Activated CD4-positive, alpha-beta T cell treated with anti-CD3 and anti-CD28 coated beads, Interleukin-2, amount 50 U/mL, for 4 hours (primary cell): ENCODE measurements around the gene TENM3.

ENCODE experiments used
- DNase-seq, 2 experiments: peaks; one replicate each; pipeline ENCODE4 v3.0.0-alpha.2; 2020

TENM3 gene

DNA sequence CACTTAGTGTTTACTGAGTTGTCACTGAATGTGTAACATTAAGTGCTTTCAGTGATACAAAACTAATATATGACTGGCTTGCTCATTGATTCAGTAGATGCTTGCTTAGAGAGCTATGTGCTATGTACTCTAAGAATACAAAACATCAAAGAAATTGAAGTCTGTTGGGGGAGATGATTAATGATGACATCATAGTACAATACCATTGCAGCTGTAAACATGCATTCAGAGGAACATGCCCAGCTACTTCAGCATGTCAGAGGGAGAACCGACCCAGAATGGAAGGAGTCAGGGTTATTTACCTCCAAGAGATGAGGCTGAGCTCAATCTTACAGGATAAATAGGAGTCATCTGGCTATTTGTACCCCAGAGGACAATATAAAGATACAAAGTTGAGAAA, 290.8 kb downstream of the TENM3 start:
- DNase-seq, result no peak

DNA sequence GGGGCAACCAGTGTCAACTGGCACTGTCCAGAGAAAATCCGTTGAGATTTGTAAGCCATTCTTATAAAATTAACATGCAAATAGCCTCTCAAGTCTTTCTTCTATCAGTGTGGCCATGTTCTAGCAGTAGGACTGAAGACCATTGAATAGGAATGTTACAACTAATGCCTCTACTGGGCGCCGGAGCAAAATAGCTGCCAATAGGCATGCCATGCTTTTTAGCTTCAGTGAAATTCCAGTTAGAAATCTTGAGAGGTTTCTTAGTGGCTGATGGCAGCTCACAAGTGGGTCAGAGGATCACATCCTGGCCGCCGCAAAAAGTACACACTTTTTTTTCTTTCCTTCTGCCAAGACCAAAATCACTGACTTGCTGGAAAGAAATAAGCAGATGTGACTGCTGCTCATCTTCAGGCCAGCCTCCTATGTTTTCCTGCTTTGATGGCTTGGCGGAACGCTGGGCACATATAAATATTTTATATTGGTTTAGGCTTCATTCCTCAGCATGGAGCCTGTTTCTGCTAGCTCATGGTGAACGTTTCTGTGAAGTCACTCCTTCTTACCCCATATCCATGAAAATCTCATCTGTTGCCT, 293.1 kb downstream of the TENM3 start:
- DNase-seq, result no peak

DNA sequence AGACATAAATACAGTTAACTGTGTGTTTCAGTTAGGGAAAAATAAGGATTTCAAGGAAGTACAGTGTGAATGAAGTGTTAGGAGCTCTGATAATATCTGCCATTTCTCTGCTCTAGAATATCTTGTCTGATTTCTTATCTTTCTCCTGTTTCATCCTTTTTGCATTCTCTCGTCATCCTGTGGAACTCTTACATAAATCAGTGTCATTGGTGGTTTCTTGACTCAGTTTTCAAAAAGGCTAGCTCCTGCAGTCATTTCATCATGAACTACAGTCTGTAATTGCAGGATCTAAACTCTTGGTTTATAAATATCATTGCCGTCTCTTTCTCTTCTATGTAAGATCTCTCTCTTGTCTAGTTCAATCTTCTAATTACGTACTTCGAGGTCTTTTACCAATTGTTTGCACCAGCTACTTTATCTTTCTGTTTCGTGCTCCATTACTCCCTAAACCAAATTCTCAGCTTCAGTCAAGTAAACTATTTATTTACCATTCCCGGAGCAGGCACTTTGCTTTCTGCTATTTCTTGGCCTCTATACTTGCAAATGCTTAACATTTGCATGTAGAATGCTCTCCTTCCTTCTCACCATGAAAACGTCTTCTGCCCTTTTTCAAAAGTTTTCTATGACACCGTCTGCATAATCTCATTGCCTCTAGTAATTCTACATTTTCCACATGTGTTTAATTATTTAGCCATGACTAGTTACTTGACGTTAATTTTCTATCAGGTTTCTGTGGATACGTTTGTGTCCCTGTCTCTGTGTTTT, 294.0 kb downstream of the TENM3 start:
- DNase-seq, result no peak

DNA sequence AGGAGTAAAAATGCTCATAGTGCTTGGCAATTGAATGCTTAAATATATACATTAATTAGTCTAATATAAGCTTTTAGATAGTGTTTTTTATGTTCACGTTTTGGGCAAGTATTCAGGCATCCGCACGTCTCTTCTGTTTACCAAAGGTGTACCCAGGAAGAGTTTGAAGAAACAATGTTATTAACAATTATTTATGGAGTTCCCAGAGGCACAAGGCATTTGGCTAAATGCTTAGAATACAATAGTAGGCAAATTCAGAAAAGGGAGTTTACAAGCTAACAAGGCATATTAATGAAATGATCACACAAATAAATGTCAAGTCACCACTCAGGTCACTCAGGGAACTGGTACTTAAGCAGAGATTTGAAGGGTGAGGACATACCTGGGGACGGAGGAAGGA, 294.8 kb downstream of the TENM3 start:
- no peak for DNase-seq

DNA sequence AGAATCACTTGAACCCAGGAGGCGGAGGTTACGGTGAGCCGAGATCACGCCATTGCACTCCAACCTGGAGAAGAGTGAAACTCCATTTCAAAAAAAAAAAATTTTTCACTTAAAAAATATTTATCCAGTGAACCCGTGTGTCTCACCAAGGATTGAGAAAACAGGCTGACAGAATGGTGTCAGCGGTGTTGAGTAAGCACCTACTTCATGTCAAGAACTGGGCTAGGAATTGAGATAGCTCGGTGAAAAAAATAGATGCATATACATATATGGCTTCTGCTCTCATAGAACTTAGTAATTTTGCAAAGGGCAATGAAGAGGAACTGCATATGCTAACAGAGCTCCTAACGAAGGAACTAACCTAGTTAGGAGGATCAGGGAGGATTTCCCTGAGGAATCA, 297.3 kb downstream of the TENM3 start:
- no peak for DNase-seq

DNA sequence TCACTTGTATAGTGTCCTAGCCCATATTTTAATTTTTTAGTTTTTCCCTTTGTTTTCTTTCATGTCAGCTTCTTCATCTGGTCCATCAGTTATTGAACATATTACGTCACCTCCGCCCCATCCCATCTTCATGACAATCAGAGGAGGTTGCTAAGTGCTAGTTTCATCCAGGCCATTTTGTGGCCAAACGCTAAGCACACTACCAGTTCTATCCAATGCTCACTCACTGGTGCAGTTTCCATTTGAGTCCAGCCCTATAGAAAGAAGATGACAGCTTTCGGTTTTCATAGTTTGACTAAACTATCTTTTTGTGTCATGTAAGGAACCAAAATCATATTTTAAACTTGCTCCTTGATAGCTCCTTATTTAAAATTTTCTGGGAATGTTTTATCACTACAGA, 304.2 kb downstream of the TENM3 start:
- no peak for DNase-seq

DNA sequence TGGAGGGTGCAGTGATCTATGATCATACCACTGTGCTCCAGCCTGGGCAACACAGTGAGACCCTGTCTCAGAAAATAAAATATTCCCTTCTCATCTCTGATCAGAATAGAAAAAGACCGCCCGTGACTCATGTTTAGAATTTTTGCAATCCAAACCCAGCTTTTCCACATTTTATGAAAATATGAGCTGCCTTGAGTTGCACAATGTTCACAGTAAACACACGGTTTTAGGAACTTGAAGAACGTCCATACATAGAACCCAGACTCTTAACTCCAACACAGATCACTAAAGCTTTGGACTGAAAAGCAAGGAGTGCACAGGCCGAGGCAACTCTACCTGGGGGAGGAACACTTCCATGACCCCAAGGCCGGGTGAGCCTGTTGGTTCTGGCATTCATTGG, 305.0 kb downstream of the TENM3 start:
- no peak for DNase-seq

DNA sequence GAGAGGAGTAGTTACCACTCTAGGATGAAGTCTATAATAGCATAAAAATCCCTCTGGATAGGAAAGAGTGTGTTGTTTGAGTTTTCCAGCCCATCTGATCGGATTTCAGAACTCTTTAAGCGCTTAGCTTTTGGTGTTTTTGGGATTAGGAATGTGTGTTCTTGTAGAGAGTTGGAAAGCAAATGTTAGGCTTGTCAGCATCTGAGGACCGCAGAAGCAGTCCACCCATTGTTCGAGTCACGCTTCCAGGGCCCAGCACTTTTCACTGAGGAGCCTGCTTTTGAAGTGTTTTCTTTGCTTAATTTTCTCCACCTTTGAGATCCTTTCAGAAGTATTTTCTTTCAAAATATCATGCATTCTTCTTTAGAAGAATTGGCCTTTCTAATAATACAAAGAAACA, 306.2 kb downstream of the TENM3 start:
- no peak for DNase-seq

DNA sequence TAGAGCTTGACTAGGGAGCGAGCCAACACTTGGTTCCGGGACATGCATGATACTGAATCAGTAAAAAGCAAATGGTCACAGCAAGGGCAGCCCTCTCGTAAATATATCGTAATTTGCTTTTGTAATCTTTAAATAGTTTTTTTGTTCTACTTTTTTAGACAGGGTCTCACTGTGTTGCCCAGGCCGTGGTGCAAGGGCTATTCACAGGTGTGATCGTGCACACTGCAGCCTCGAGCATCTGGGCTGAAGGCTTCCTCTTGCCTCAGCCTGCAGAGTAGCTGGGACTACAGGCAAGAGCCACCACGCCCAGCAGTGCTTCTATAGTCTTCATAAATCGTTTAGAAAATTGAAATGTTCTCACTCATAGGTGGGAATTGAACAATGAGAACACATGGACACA, 309.7 kb downstream of the TENM3 start:
- no peak for DNase-seq

DNA sequence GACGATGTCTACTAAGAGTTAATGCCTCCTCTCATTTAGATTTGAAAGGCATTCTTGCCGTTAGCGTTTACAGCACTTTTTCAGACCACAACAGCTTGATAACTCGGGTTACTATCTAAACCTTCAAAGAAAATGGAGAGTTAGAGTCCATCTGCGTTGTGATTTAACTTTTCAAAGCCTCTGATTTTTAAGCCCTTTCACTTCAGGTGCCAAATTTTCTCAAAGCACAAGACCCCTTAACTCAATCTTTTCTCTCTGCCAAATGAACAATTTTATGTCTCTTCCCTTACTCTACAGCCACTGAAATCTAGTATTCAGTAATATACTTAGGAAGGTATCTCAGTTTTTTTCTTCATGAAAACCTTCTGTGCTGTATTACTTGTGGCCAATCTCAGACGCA, 310.5 kb downstream of the TENM3 start:
- DNase-seq, result no peak

DNA sequence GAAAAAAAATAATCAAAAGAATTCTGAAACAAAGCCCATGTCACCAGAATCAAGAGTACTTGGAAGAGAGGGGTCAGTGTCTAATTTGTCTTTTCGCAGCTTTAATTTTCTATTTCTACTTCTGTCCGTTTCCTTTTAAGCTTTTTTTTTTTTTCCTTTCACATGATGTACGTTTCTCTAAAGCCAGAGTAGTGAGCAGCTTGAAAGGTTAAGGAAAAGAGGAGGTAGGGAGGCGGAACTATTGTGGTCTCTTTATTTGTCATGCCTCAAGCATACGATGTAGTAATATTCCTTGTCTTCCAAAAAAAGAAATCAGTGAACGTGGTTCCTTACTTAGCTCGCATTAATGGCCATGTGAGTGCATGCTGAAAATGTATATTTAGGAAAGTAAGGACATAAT, 311.5 kb downstream of the TENM3 start:
- no peak for DNase-seq

DNA sequence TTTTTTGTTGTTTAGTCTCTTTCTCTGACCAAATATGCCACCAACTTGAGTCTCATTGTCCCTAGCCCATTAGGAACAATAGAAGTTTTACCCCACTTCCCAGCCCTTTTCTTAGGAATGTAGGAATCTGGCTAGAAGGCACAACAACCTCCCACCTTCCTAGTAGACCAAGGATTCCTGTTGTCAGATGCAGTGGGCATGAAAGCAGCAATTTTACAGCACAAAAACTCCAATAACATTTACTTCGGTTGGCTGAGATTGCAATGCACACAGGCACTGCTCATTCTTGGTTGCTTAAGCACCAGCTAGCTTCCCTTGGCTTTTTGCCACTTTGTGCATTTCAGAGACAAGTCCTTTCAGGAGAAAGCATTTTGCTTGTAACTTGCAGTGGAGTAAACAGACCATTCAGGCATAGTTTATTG, 312.8 kb downstream of the TENM3 start:
- no peak for DNase-seq

DNA sequence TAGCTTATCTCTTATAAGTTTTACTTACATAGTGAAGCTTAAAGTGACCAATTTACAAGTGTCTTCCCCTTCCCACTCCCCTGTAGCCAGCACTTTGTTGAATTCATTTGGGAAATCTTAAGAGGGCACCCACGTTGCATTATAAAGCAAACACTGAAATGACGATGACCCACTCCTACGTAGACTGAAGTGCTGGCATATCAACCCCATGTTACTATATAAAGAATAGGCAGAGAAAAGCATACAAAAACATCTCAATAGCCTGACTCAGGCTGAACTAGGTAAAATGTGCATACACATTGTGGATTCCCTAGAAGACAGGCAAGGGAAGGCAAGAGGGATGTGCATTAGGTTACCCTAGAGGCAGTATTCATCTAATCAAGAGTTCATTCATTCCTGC, 313.4 kb downstream of the TENM3 start:
- DNase-seq, result no peak

DNA sequence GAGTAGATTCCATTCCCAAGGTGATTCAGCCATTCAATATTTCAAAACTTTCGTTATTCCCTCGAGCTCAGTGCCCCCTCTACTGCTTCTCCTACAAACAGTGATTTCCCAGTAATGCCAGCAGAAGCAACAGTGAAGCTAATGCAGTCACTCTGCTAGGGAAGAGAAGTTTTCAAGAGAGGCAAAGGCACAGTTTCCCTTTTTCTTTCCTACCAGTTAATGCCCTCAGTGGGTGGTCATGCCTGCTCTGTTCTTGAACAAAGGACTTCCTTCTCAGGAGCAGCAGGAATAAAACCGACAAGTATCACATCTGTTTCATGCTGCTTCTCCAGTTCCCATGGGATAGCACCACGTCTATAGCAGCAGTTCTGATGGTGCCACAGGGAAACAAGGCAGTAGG, 317.2 kb downstream of the TENM3 start:
- no peak for DNase-seq

DNA sequence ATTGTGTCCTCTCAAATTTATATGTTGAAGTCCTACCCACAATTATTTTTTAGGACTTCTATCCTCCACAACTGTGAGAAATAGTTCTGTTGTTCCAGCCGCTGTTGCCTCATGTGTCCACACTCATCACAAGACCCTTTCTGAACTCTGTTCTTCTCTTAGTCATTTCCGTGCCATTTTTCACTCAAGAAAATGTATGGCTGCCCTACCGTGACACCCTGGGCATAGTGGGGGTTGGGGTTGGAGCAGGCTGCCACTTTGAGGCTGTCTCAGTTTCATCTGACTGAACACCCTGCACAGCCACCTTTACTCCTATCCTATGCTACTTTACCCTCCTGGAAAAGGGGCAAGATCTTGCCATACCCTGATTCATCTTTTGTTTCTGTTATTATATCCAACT, 319.1 kb downstream of the TENM3 start:
- DNase-seq, result no peak

DNA sequence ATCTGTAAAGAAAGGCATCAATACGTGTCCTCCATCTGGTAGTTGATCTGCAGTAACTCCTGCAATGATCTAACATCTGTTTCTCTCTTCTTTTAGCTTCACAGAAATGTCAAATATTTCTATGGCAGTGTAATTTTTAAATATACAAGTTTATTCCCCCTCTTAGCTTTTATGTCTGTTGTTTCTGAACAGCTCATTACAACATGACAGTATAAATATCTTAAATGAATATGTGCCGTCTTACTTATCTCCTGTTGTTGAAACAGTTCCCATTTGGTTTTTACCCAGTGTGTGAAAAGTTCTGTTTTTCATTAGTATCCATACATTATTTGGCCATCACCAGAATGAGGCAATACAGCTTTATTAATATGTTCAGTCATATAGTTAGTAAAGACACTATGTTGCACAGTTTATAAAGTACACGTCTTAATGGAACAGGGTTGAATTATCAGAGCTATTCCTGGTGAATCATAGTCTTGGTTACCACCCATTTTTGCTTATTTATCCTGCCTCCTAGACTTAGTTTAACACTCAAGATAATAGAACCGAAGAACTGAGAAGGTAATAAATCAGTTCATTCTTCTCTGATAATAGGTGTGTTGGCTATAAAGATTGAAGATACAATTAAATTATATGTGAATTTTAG, 321.6 kb downstream of the TENM3 start:
- DNase-seq, result no peak

DNA sequence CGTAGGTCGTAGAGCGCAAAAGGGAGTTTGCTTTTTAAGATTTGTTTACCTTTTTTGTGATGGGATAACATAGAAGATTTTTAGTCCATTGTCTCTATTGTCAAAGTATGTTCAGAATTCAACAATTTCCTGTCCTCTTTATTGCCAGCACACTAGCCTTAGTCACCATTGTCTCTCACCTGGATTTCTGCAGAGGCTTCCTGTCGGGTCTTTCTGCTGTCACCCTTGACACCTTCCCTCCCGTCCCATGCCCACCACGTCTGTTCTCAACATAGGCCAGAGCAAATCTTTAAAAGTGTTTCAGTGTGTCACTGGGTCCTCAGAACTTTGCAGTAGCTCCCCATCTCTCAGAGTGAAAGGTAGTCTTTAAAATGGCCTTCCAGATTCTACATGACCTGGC, 323.9 kb downstream of the TENM3 start:
- no peak for DNase-seq

DNA sequence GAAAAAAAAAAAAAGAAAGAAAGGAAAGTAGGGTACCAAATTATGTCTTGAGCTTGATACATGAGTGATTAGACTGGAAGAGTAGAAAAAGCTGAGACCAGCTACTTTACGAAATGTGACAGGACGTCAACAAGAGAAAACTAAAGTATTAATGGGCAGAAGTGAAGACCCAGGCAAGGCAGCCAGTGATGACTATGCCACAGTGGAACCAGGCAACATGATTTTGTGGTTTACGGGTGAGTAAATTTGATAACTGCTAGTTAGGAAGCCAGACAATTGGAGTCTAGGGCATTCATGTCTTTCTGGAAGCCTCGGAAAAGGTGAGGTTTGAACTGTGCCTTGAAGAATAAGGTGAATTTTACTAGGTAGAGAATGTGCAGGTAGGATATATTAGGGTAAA, 326.4 kb downstream of the TENM3 start:
- no peak for DNase-seq

DNA sequence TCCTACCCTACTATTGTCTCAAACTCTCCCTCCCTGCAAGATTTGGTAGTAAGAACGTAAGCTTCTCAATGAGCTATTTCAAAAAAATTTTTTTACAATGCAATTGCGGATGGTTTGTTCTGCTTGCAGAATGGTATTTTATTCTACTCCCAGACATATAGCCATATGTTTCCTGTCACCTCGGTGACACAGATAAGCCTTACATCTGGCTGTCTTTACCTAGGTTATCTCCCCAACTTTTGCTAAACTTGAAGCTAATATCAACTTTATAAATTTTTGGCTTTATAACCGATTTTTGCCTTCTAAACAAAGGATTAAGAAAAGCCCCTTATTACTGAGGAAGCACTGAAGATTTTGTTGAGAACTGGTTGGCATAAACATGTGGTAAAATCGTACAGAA, 331.5 kb downstream of the TENM3 start:
- no peak for DNase-seq

DNA sequence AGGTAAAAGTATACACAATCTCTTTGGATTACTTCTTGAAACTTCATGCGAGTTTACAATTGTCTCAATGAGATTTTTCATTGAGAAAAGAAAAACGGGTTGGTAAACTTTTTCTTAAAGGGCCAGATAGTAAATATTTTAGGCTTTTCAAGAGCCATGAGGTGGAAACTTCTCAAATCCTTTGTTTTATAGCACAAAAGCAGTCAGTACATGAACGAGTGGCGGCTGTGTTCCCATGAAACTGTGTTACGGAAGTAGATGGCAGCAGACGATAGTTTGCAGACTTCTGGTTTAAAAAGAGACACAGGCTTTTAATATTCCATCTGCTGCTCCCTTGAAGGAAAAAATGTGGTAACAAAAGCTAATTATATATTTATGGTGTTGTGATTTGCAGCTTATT, 332.0 kb downstream of the TENM3 start:
- DNase-seq, result no peak

DNA sequence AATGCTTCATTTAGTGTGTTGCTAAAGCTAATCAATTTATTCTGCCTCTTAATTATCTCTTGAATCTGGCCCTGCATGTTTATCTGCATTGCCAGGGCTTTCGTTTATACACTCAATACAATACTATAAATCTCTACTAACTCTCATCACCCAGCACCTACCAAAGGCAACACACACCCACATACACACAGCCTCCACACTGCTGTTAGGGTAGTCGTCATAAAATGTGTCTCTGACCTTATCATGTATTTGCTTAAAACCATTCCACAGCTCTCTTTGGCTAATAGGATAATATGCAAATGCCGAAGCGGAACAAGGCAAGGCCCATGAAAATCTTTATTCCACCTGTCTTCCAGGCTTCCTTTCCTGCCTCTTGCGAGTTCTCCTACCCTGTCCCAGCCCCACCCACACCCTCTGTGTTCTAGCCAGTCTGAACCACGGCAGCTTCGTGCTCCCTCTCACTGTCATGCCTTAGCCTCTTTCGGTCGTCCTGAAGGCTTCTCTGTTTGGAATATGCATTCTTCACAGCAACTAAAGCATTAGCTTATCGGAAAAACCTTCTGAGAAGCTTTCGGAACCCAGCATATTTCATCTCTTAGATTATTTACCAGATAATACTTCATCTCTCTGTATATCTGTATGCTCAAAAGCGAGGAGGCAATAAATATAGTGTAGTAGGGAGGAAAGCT, 333.5 kb downstream of the TENM3 start:
- DNase-seq, result no peak

DNA sequence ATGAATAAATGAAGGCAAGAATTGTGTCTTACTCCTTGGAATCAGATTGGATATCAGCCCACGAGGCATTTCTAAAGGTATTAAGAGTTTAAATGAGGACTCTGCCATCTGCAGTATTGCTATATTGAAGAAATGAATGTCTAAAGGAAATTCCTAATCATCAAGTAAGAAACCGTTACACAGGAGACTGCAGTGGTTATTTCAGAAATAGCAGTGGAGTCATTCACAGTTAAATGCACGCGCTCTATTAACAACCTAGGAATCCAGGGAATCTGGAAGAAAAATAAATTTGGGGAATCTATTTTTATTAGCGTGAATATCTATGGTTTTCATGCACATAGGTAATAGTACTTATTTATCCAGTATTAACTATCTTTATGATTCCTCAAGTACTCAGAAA, 334.2 kb downstream of the TENM3 start:
- no peak for DNase-seq

DNA sequence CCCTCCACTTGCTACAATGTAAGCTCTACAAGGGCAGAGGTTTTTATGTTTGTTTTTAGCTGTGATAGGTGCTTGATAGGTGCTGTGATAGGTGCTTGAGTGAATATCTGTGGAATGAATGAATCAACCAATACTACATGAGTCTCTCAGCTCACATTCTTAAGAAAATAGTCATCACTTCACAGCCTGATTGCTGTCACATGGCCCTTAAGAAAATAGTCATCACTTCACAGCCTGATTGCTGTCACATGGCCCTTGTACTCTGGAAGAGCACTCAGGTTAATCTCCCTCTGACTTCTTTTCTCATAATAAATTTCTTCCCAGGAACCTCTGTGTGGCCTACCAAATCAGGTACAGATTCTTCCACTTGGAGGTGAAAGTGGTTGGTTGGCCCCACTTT, 335.2 kb downstream of the TENM3 start:
- no peak for DNase-seq

DNA sequence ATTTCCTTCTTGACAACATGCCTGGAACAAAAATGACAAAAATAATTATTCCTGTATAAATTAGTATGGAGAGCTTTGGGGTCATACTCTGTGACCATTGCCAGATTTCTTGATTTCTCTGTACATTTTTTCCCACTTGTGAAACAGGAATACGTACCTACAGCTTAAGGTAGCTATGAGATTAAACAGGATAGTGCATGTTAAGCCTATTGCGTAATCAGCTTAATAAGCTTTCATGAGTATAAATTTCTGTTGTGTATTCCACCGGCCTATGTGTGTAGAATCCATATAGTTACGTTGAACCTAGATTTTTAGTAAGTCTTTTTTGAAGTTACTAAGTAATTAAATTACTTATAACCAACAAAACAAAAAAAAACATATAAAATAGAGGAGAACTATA, 339.0 kb downstream of the TENM3 start:
- DNase-seq, result no peak
